ENCODE measurements around the gene MGAT5.

The MGAT5 gene

GRCh38 chr2:134275058-134275862, 21.4 kb downstream of the MGAT5 start:
- Histone ChIP-seq H3K36me3 (ENCODE audit: control insufficient read depth in 1 of 2, insufficient read depth in 2 of 2, low read length in 2 of 2) (peaks cover 13 to 33% of the 10 kb centered on the region in 2 donors), H3K4me1 (ENCODE audit: control insufficient read depth in 1 of 2, insufficient read depth in 2 of 2, low read length in 2 of 2) (peaks cover 0 to 7% of the 10 kb centered on the region in 2 donors), H3K9ac (ENCODE audit: low read depth in 1 of 2, low read length in 2 of 2) (no peak overlapping the region), H3K27ac (ENCODE audit: low read depth, low read length) (no peak overlapping the region), H3K27me3 (ENCODE audit: control insufficient read depth in 1 of 2, insufficient read depth in 2 of 2, low read length in 2 of 2) (no peaks in the 10 kb centered on the region), H3K4me3 (ENCODE audit: low read depth in 1 of 2, low read length in 2 of 2) (no peak overlapping the region), H3K9me3 (ENCODE audit: control insufficient read depth in 1 of 2, low read length in 2 of 2) (no peaks in the 10 kb centered on the region)

- H3K9me3 ChIP-seq (ENCODE audit: control insufficient read depth in 1 of 2, low read length in 2 of 2) = no peaks in the 10 kb centered on the region
- no peak overlapping the region for H3K4me3 ChIP-seq (ENCODE audit: low read depth in 1 of 2, low read length in 2 of 2)
- no peaks in the 10 kb centered on the region for H3K27me3 ChIP-seq (ENCODE audit: control insufficient read depth in 1 of 2, insufficient read depth in 2 of 2, low read length in 2 of 2)
- H3K4me1 ChIP-seq (ENCODE audit: control insufficient read depth in 1 of 2, insufficient read depth in 2 of 2, low read length in 2 of 2) = peaks cover 0 to 7% of the 10 kb centered on the region in 2 donors
- H3K27ac ChIP-seq (ENCODE audit: low read depth, low read length) = no peak overlapping the region
- no peak overlapping the region for H3K9ac ChIP-seq (ENCODE audit: low read depth in 1 of 2, low read length in 2 of 2)
- H3K36me3 ChIP-seq (ENCODE audit: control insufficient read depth in 1 of 2, insufficient read depth in 2 of 2, low read length in 2 of 2) = peaks cover 4 to 29% of the 10 kb centered on the region in 2 donors
These were observed 22.7 kb downstream of the MGAT5 start for GRCh38 chr2:134276381-134277172.

GRCh38 chr2:134277223-134277622, 23.4 kb downstream of the MGAT5 start:
- Histone ChIP-seq H3K27ac (ENCODE audit: low read depth, low read length) (no peak overlapping the region), H3K9me3 (ENCODE audit: control insufficient read depth in 1 of 2, low read length in 2 of 2) (no peaks in the 10 kb centered on the region), H3K4me3 (ENCODE audit: low read depth in 1 of 2, low read length in 2 of 2) (no peak overlapping the region), H3K4me1 (ENCODE audit: control insufficient read depth in 1 of 2, insufficient read depth in 2 of 2, low read length in 2 of 2) (peaks cover 0 to 3% of the 10 kb centered on the region in 2 donors), H3K9ac (ENCODE audit: low read depth in 1 of 2, low read length in 2 of 2) (no peak overlapping the region), H3K36me3 (ENCODE audit: control insufficient read depth in 1 of 2, insufficient read depth in 2 of 2, low read length in 2 of 2) (peaks cover 4 to 23% of the 10 kb centered on the region in 2 donors), H3K27me3 (ENCODE audit: control insufficient read depth in 1 of 2, insufficient read depth in 2 of 2, low read length in 2 of 2) (no peaks in the 10 kb centered on the region)

GRCh38 chr2:134278553-134278952, 24.7 kb downstream of the MGAT5 start:
- H3K9me3 ChIP-seq (ENCODE audit: control insufficient read depth in 1 of 2, low read length in 2 of 2) = no peaks in the 10 kb centered on the region
- H3K4me3 ChIP-seq (ENCODE audit: low read depth in 1 of 2, low read length in 2 of 2) = no peak overlapping the region
- no peak overlapping the region for H3K9ac ChIP-seq (ENCODE audit: low read depth in 1 of 2, low read length in 2 of 2)
- H3K36me3 ChIP-seq (ENCODE audit: control insufficient read depth in 1 of 2, insufficient read depth in 2 of 2, low read length in 2 of 2) = peaks cover 4 to 18% of the 10 kb centered on the region in 2 donors
- H3K27me3 ChIP-seq (ENCODE audit: control insufficient read depth in 1 of 2, insufficient read depth in 2 of 2, low read length in 2 of 2) = no peaks in the 10 kb centered on the region
- H3K27ac ChIP-seq (ENCODE audit: low read depth, low read length) = no peak overlapping the region
- peaks cover 0 to 3% of the 10 kb centered on the region in 2 donors for H3K4me1 ChIP-seq (ENCODE audit: control insufficient read depth in 1 of 2, insufficient read depth in 2 of 2, low read length in 2 of 2)

GRCh38 chr2:134279417-134279816, 25.5 kb downstream of the MGAT5 start:
- Histone ChIP-seq H3K4me3 (ENCODE audit: low read depth in 1 of 2, low read length in 2 of 2) (no peak overlapping the region), H3K27me3 (ENCODE audit: control insufficient read depth in 1 of 2, insufficient read depth in 2 of 2, low read length in 2 of 2) (no peaks in the 10 kb centered on the region), H3K36me3 (ENCODE audit: control insufficient read depth in 1 of 2, insufficient read depth in 2 of 2, low read length in 2 of 2) (peaks cover 4 to 18% of the 10 kb centered on the region in 2 donors), H3K9me3 (ENCODE audit: control insufficient read depth in 1 of 2, low read length in 2 of 2) (no peaks in the 10 kb centered on the region), H3K4me1 (ENCODE audit: control insufficient read depth in 1 of 2, insufficient read depth in 2 of 2, low read length in 2 of 2) (peaks cover 0 to 3% of the 10 kb centered on the region in 2 donors), H3K9ac (ENCODE audit: low read depth in 1 of 2, low read length in 2 of 2) (no peak overlapping the region), H3K27ac (ENCODE audit: low read depth, low read length) (no peak overlapping the region)

- Histone ChIP-seq H3K4me1 (ENCODE audit: control insufficient read depth in 1 of 2, insufficient read depth in 2 of 2, low read length in 2 of 2) (no peaks in the 10 kb centered on the region), H3K27ac (ENCODE audit: low read depth, low read length) (no peak overlapping the region), H3K4me3 (ENCODE audit: low read depth in 1 of 2, low read length in 2 of 2) (no peak overlapping the region), H3K9ac (ENCODE audit: low read depth in 1 of 2, low read length in 2 of 2) (no peak overlapping the region), H3K36me3 (ENCODE audit: control insufficient read depth in 1 of 2, insufficient read depth in 2 of 2, low read length in 2 of 2) (peaks cover 4 to 18% of the 10 kb centered on the region in 2 donors), H3K27me3 (ENCODE audit: control insufficient read depth in 1 of 2, insufficient read depth in 2 of 2, low read length in 2 of 2) (no peaks in the 10 kb centered on the region), H3K9me3 (ENCODE audit: control insufficient read depth in 1 of 2, low read length in 2 of 2) (no peaks in the 10 kb centered on the region)
These were observed 26.4 kb downstream of the MGAT5 start for GRCh38 chr2:134280231-134280630.

- Histone ChIP-seq H3K4me3 (ENCODE audit: low read depth in 1 of 2, low read length in 2 of 2) (no peak overlapping the region), H3K4me1 (ENCODE audit: control insufficient read depth in 1 of 2, insufficient read depth in 2 of 2, low read length in 2 of 2) (no peaks in the 10 kb centered on the region), H3K9ac (ENCODE audit: low read depth in 1 of 2, low read length in 2 of 2) (no peak overlapping the region), H3K36me3 (ENCODE audit: control insufficient read depth in 1 of 2, insufficient read depth in 2 of 2, low read length in 2 of 2) (peaks cover 4 to 18% of the 10 kb centered on the region in 2 donors), H3K9me3 (ENCODE audit: control insufficient read depth in 1 of 2, low read length in 2 of 2) (no peaks in the 10 kb centered on the region), H3K27ac (ENCODE audit: low read depth, low read length) (no peak overlapping the region), H3K27me3 (ENCODE audit: control insufficient read depth in 1 of 2, insufficient read depth in 2 of 2, low read length in 2 of 2) (no peaks in the 10 kb centered on the region)
These were observed 26.9 kb downstream of the MGAT5 start for GRCh38 chr2:134280726-134281125.

- Histone ChIP-seq H3K9me3 (ENCODE audit: control insufficient read depth in 1 of 2, low read length in 2 of 2) (no peaks in the 10 kb centered on the region), H3K27ac (ENCODE audit: low read depth, low read length) (no peak overlapping the region), H3K4me3 (ENCODE audit: low read depth in 1 of 2, low read length in 2 of 2) (no peak overlapping the region), H3K4me1 (ENCODE audit: control insufficient read depth in 1 of 2, insufficient read depth in 2 of 2, low read length in 2 of 2) (no peaks in the 10 kb centered on the region), H3K27me3 (ENCODE audit: control insufficient read depth in 1 of 2, insufficient read depth in 2 of 2, low read length in 2 of 2) (no peaks in the 10 kb centered on the region), H3K36me3 (ENCODE audit: control insufficient read depth in 1 of 2, insufficient read depth in 2 of 2, low read length in 2 of 2) (peaks cover 4 to 18% of the 10 kb centered on the region in 2 donors), H3K9ac (ENCODE audit: low read depth in 1 of 2, low read length in 2 of 2) (no peak overlapping the region)
These were observed 28.0 kb downstream of the MGAT5 start for GRCh38 chr2:134281815-134282419.

GRCh38 chr2:134282629-134283400, 28.9 kb downstream of the MGAT5 start:
- no peaks in the 10 kb centered on the region for H3K27me3 ChIP-seq (ENCODE audit: control insufficient read depth in 1 of 2, insufficient read depth in 2 of 2, low read length in 2 of 2)
- H3K27ac ChIP-seq (ENCODE audit: low read depth, low read length) = no peak overlapping the region

More at GRCh38 chr2:134282629-134283400, 28.9 kb downstream of the MGAT5 start:
- Histone ChIP-seq H3K36me3 (ENCODE audit: control insufficient read depth in 1 of 2, insufficient read depth in 2 of 2, low read length in 2 of 2) (peaks cover 4 to 18% of the 10 kb centered on the region in 2 donors), H3K4me1 (ENCODE audit: control insufficient read depth in 1 of 2, insufficient read depth in 2 of 2, low read length in 2 of 2) (no peaks in the 10 kb centered on the region), H3K4me3 (ENCODE audit: low read depth in 1 of 2, low read length in 2 of 2) (no peak overlapping the region), H3K9ac (ENCODE audit: low read depth in 1 of 2, low read length in 2 of 2) (no peak overlapping the region), H3K9me3 (ENCODE audit: control insufficient read depth in 1 of 2, low read length in 2 of 2) (no peaks in the 10 kb centered on the region)

Measured in duodenal mucosa (tissue), 2 donors.